GM15510 (cell line): Measurements from ENCODE around the gene CCR7.

Source experiments
- POLR2A ChIP-seq: IDR thresholded peaks from 3 replicates; pipeline ENCODE4 v1.6.1; 2011; ENCODE audit warnings: borderline replicate concordance; ENCODE audit not compliant: insufficient read length; ENCODE audit errors: extremely low read depth

Gene CCR7

DNA sequence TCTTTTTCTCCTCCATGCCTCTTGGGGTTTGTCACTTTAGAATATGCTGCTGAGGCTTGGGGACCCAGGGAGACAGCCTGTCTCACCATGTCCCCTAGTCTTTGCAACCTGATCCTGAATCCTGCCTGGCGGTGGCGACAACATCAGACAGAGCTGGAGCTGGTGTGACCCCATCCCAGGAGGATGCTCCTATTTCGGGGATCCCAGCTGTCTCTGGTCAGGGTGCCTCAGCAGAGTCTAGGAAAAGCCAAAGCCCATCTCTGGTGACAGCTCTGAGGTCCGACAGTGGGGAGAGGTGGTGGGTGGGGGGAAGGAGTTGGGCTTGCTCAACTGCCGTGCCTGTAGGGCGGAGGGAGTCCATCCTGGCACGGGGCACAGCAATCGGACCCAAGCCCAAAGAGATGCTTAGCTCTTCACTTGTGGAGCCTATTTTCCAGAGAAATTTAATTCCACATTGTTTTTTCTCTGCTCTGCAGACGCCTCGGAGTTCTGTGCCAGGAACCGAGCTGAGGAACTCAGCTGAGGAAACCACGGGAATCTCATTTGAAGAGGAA, 53.5 kb downstream of the CCR7 start:
- no peak for TF ChIP-seq POLR2A

DNA sequence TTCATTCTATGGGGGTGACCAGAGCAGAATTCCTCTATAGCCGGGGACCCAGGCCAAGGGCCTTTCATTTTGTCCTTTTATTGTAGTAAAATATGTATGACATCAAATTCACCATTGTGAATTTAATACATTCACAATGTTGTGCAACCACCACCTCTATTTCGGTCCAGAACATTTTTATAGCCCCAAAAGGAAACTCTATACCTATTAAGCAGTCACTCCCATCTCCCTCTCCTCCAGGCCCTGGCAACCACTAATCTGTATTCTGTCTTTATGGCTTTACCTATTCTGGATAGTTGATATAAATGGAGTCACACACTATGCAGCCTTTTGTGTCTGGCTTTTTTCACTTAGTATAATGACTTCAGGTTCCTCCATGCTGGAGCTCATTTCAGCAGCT, 54.1 kb downstream of the CCR7 start:
- no peak for TF ChIP-seq POLR2A

DNA sequence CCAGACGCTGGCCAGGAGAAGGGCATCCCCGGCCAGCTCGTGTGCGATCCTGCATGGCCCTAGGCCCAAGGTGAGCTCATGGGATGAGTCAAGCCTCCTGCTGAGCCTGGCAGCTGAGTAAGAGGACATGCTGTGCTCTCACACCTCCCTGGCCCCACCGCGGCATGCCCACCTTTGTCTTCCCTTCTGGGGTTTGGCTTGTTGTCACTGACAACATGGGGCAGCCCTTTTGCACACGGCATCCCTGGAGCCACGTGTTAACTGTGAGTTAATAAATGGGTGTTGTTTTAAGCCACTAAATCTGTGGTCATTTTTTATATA, 55.0 kb downstream of the CCR7 start:
- TF ChIP-seq POLR2A, result no peak

DNA sequence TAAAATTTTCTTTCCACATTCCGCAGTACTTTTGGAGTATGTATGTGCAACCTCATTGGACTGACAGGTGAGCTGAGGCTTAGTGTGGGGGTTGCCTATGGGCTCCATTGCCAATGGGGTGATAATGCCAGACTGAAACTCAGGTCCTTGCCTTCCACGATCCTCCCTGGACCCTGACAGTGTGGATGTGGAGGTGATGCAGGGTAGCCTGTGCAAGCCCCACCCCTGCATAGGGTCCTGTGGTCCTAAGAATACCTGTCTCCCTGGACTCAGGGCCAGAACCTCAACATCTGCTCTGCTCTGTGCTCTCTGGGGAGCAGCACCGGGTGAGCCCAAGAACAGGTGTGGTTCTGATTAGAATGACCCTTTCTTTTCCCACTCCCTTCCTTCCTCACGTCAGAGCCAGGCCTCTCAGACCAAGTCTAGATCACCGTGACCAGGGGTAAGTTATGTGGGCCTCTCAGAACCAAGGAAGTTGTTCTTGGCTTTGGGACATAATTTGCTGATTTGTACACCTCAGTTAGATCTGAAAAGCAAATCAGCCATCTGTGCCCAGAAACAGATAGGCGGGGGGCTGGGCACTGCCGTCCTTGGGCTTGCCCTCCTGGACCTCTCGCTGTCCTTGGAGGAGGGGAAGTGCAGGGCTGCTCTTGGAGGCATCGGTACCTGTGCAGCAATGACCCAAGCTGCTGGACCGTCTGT, 55.5 kb downstream of the CCR7 start:
- no peak for TF ChIP-seq POLR2A

DNA sequence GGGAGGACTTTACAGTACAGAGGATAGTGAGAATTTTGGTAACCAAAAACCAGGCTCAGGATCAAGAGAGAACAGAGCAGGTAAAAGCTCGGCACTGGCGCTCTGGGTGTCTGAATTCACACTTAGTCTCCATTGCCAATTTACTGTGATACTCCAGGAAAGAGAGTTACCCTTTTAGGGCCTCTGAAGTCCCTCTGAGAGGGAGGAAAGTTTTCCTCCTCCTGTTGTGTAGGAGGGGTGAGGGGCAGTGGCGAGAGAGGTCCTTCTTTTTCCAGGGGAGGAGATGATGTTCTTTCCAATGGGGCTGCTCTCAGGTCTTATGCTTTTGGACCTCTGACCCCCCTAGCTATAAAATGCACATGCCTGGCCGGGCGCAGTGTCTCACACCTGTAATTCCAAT, 58.5 kb downstream of the CCR7 start:
- no peak for TF ChIP-seq POLR2A
